ENCODE results near the gene C2CD5. TPM values are rescaled to one million over a fixed set of nuclear protein-coding genes. Genes with fewer than 3 reads are reported as not detected.
"Not testable (repeated sequence)": the region's sequence is repeated elsewhere in the genome, so short reads cannot be mapped to it uniquely, and the experiment has no call there.

C2CD5 gene
- total RNA-seq, 2 donors from 2014 or later: 38.9 to 46.0 TPM

- H3K4me1 ChIP-seq: peaks cover 3% of the 10 kb centered on the region
- no peak for DNase-seq
- H3K36me3 ChIP-seq: no peaks in the 10 kb centered on the region
Observed at GRCh38 chr12:22562036-22563028, 18.0 kb upstream of the C2CD5 start.

DNA sequence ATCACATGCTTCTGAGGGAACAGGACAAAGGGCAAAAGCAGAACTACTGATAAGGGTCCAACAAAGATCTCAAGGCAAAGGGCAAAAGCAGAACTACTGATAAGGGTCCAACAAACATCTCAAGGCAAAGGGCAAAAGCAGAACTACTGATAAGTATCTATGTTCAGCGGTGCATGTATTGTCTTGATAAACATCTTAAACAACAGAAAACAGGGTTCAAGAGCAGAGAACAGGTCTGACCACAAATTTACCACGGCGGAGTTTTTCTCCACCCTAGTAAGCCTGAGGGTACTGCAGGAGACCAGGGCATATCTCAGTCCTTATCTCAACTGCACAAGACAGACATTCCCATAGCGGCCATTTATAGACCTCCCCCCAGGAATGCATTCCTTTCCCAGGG lies 10.4 kb upstream of the C2CD5 start:
- H3K36me3 ChIP-seq; DNase-seq; H3K9me3 ChIP-seq; H3K27ac ChIP-seq; intact Hi-C loops (cut with DNase I); H3K4me1 ChIP-seq; H3K4me3 ChIP-seq; H3K27me3 ChIP-seq; H3K9ac ChIP-seq (ENCODE audit: low read depth in 2 of 2, low read length in 2 of 2): not testable (repeated sequence)

More at GRCh38 chr12:22562036-22563028, 18.0 kb upstream of the C2CD5 start:
- H3K4me3 ChIP-seq: no peak overlapping the region
- TF ChIP-seq CTCF (IDR thresholded peaks at IDR 0.05): no peak
- H3K27me3 ChIP-seq: no peaks in the 10 kb centered on the region
- intact Hi-C loops (cut with DNase I): no loop called here
- H3K9ac ChIP-seq (ENCODE audit: low read depth in 2 of 2, low read length in 2 of 2): no peak overlapping the region
- peak overlapping the region; percentile 26 for H3K27ac ChIP-seq
- no peaks in the 10 kb centered on the region for H3K9me3 ChIP-seq

DNA sequence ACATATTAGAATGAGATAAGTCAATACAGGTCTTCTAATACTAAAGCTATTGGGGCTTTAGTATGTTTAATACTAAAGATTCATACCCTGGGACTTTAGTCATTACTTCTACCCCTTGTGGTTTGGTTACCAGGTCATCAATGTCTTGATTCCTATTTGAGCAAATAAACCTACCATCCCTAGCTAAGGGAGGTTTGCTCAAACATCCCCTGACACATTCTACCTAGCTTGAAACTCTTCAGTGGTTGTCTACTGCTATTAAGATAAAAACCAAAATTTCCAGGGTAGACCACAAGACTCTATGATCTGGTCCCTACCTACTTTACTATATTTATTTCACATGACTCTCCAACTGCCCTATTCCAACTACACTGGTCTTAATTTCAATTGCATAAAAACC lies 7.3 kb upstream of the C2CD5 start:
- Histone ChIP-seq H3K4me3 (no peak overlapping the region), H3K36me3 (no peaks in the 10 kb centered on the region), H3K9me3 (no peaks in the 10 kb centered on the region), H3K27me3 (no peaks in the 10 kb centered on the region), H3K4me1 (no peaks in the 10 kb centered on the region), H3K9ac (ENCODE audit: low read depth in 2 of 2, low read length in 2 of 2) (no peak overlapping the region), H3K27ac (no peak overlapping the region)
- DNase-seq: no peak
- TF ChIP-seq CTCF (IDR thresholded peaks at IDR 0.05): no peak
- intact Hi-C loops (cut with DNase I): no loop called here

GRCh38 chr12:22545255-22545654 lies 913 bp upstream of the C2CD5 start:
- Histone ChIP-seq H3K9me3 (no peaks in the 10 kb centered on the region), H3K9ac (ENCODE audit: low read depth in 2 of 2, low read length in 2 of 2) (no peak overlapping the region), H3K27ac (no peak overlapping the region), H3K27me3 (no peaks in the 10 kb centered on the region), H3K36me3 (no peaks in the 10 kb centered on the region), H3K4me3 (no peak overlapping the region), H3K4me1 (no peaks in the 10 kb centered on the region)
- TF ChIP-seq CTCF (IDR thresholded peaks at IDR 0.05): no peak
- DNase-seq: no peak
- intact Hi-C loops (cut with DNase I): no loop called here

DNA sequence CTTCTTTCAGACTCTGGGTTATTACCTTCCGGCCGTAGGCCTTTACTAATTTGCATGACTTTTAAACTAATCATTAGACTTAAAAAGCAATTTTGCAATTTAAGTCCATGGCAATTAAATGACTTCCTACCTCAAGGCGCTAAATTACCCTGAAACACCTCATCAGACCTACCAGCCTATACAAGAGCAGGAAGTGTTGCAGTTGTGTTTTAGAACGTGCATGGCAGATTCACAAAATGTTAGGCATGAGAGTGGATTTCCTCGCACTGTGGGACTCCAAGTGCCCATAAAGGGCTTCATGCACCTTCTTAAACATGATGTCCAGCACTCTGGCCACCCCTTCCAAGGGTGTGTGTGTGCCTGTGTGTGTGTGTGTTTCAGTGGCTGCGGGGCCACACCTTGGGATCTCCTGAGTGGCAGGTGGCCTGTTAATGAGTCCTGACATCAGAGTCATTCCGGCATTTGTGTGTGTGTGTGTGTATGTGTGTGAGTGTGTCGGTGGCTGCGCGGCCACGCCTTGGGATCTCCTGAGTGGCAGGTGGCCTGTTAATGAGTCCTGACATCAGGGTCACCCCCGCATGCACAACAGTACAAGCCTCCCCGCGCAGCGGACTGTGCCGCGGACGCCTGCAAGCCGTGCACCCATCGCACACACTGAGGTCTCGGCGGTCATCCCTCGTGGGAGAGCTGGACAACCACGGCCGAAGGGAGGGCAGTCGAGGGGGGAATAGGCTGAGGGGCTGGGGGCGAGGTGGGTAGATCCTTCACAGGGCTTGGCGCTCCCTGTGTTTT lies 900 bp downstream of the C2CD5 start:
- peak overlapping the region; percentile 93 to 98 for H3K9ac ChIP-seq (ENCODE audit: low read depth in 2 of 2, low read length in 2 of 2)
- intact Hi-C loops (cut with DNase I): loop anchor here (2.0 kb wide), 1 partner anchor 81 kb away; the partner anchor contains the start of gene ETNK1
- no peak for TF ChIP-seq CTCF (IDR thresholded peaks at IDR 0.05)
- H3K9me3 ChIP-seq: no peaks in the 10 kb centered on the region
- no peaks in the 10 kb centered on the region for H3K36me3 ChIP-seq
- DNase-seq: peak; percentile 88
- H3K4me1 ChIP-seq: no peaks in the 10 kb centered on the region
- H3K27ac ChIP-seq: peak overlapping the region; percentile 97
- no peaks in the 10 kb centered on the region for H3K27me3 ChIP-seq
- H3K4me3 ChIP-seq: peak overlapping the region; percentile 64

Data from colonic mucosa (tissue), 4 donors.